ENCODE measurements around the gene EFCAB8.

EFCAB8 gene

DNA sequence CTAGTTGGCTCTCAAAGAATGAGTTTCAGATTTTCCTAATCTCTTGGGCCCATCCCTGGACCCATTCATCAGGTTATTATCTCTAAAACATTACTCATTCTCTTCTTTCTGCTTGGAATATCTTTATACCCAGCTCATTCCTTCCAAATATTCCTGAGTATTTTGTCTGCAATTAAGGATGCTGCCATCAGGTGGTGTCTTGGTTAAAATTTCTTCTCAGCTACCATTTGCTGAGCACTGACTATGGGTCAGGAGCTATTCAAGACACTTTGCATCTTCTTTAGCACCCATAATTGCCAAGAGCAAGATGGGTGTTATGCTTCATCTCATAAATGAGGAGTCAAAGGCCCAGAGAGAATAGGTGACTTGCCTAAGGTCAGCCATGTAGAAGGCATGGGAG lies 137.1 kb downstream of the EFCAB8 start:
- peaks cover 5% of the 10 kb centered on the region; the same call in 1 of the 2 replicates for H3K27me3 ChIP-seq (ENCODE audit: insufficient read depth, low read depth)
- H3K36me3 ChIP-seq (ENCODE audit: insufficient read depth), result no peaks in the 10 kb centered on the region
- TF ChIP-seq, protein P1, sequence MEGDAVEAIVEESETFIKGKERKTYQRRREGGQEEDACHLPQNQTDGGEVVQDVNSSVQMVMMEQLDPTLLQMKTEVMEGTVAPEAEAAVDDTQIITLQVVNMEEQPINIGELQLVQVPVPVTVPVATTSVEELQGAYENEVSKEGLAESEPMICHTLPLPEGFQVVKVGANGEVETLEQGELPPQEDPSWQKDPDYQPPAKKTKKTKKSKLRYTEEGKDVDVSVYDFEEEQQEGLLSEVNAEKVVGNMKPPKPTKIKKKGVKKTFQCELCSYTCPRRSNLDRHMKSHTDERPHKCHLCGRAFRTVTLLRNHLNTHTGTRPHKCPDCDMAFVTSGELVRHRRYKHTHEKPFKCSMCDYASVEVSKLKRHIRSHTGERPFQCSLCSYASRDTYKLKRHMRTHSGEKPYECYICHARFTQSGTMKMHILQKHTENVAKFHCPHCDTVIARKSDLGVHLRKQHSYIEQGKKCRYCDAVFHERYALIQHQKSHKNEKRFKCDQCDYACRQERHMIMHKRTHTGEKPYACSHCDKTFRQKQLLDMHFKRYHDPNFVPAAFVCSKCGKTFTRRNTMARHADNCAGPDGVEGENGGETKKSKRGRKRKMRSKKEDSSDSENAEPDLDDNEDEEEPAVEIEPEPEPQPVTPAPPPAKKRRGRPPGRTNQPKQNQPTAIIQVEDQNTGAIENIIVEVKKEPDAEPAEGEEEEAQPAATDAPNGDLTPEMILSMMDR (conservative IDR thresholded peaks at IDR 0.05; ENCODE audit: low read depth, low read length), result peak; percentile 31; the same call in 1 of the 2 replicates
- no peaks in the 10 kb centered on the region for H4K20me1 ChIP-seq (ENCODE audit: insufficient read depth)
- no peak overlapping the region for H2AFZ ChIP-seq (ENCODE audit: low read depth)
- no peaks in the 10 kb centered on the region for H3K4me1 ChIP-seq (ENCODE audit: low read depth, poor library complexity, severe bottlenecking)
- no peaks in the 10 kb centered on the region for H3K79me2 ChIP-seq (ENCODE audit: insufficient read depth, low read depth)
- no peak overlapping the region for H3K4me3 ChIP-seq (IDR thresholded peaks at IDR 0.05; ENCODE audit: insufficient read depth, low read depth, low read length)
- no peak overlapping the region for H3K4me2 ChIP-seq
- no peak overlapping the region for H3K27ac ChIP-seq
- H3K9ac ChIP-seq, result no peak overlapping the region

DNA sequence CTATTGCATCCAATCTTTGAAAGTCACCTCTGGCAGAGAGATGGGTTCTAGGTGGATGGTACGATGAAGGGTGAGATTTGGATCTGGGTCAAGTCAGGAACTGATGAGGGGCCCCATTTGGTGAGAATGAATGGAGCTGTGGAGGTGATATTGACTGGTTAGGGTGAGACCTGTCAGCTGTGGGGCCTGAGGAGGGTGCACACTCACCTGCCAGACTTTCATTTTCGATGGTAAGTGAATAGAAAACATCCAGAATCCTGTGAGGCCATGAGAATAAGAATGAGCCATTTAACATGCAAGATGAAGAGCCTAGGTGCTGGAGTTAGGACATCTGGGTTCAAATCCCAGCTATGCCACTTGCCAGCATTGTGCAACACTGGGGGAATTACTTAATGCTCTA lies 138.7 kb downstream of the EFCAB8 start:
- H3K79me2 ChIP-seq (ENCODE audit: insufficient read depth, low read depth), result no peaks in the 10 kb centered on the region
- H3K9ac ChIP-seq, result no peak overlapping the region
- peaks cover 5% of the 10 kb centered on the region; the same call in 1 of the 2 replicates for H3K27me3 ChIP-seq (ENCODE audit: insufficient read depth, low read depth)
- H3K4me3 ChIP-seq (IDR thresholded peaks at IDR 0.05; ENCODE audit: insufficient read depth, low read depth, low read length), result no peak overlapping the region
- H3K4me2 ChIP-seq, result no peak overlapping the region; the same call in 1 of the 2 replicates
- no peak overlapping the region for H3K27ac ChIP-seq
- TF ChIP-seq, protein P1 (conservative IDR thresholded peaks at IDR 0.05; ENCODE audit: low read depth, low read length), result no peak
- no peaks in the 10 kb centered on the region for H3K4me1 ChIP-seq (ENCODE audit: low read depth, poor library complexity, severe bottlenecking)
- no peak overlapping the region for H2AFZ ChIP-seq (ENCODE audit: low read depth)
- no peaks in the 10 kb centered on the region for H3K36me3 ChIP-seq (ENCODE audit: insufficient read depth)
- no peaks in the 10 kb centered on the region for H4K20me1 ChIP-seq (ENCODE audit: insufficient read depth)

DNA sequence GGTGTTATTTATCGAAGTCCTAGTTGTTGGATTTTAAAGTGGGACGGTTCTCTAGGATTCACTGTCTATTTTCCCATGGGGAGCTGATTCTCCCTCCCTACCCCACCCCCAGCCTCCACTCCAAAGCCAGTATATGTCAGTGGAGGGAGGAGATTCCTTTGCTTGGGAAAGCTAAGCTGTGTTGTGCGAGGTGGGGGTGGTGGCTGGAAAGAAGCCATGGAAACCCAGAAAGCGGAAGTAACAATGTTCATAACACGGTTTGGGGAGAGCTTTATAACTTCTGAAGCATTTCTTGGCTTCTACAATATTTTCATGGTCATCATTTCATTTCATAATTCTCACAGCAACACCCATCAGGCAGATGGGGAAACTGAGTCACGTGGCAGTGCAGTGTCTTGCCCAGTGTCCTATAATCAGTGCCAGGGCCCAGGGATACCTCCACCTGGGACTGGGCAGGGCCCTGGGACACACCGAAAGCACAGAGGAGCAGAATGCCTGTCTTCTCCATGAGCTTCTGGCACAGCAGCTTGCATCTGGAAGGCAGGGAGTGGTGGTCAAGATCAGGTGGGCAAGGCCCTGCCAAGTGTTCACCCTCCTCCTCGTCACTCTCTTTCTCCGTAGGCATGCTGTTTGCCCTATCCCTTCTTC lies 141.0 kb downstream of the EFCAB8 start:
- no peaks in the 10 kb centered on the region for H4K20me1 ChIP-seq (ENCODE audit: insufficient read depth)
- peaks cover 5% of the 10 kb centered on the region; the same call in 1 of the 2 replicates for H3K27me3 ChIP-seq (ENCODE audit: insufficient read depth, low read depth)
- H3K9ac ChIP-seq, result no peak overlapping the region
- TF ChIP-seq, protein P1 (conservative IDR thresholded peaks at IDR 0.05; ENCODE audit: low read depth, low read length), result no peak
- H3K4me3 ChIP-seq (IDR thresholded peaks at IDR 0.05; ENCODE audit: insufficient read depth, low read depth, low read length), result no peak overlapping the region
- no peak overlapping the region for H2AFZ ChIP-seq (ENCODE audit: low read depth)
- H3K4me2 ChIP-seq, result no peak overlapping the region
- no peaks in the 10 kb centered on the region for H3K36me3 ChIP-seq (ENCODE audit: insufficient read depth)
- H3K79me2 ChIP-seq (ENCODE audit: insufficient read depth, low read depth), result no peaks in the 10 kb centered on the region
- H3K4me1 ChIP-seq (ENCODE audit: low read depth, poor library complexity, severe bottlenecking), result no peaks in the 10 kb centered on the region
- no peak overlapping the region for H3K27ac ChIP-seq

DNA sequence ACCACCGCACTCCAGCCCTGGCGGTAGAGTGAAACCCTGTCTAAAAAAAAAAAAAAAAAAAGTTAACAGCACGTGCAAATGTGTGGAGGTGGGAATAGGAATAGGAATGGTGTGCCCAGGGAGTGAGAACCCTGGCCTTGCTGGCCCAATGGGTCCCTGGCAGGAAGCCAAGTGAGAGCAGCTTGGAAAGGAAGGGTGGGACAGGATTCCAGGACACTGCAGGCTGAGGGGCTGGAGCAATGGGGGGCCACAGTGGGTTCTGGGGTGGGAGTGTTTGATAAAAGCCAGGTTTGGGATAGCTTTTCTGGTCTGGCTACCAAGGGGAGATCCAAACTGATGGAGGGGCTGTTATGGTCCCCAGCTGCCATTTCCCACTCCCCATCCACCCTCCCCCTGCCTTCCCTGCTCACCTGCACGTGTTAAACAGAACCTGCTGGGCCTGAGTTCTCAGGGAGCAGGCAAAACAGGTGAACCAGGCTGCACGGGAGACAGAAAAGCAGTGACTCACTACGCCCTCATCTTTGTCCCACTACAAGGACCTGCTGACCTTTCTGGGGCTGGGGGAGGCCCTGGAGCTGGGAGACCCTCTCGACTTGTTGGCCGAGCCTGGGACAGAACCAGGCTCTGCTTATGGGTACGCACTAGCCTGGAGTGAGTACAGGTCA lies 142.2 kb downstream of the EFCAB8 start:
- no peak overlapping the region for H3K4me3 ChIP-seq (IDR thresholded peaks at IDR 0.05; ENCODE audit: insufficient read depth, low read depth, low read length)
- no peaks in the 10 kb centered on the region for H3K36me3 ChIP-seq (ENCODE audit: insufficient read depth)
- H2AFZ ChIP-seq (ENCODE audit: low read depth), result no peak overlapping the region
- no peak overlapping the region for H3K4me2 ChIP-seq
- TF ChIP-seq, protein P1 (conservative IDR thresholded peaks at IDR 0.05; ENCODE audit: low read depth, low read length), result no peak
- H4K20me1 ChIP-seq (ENCODE audit: insufficient read depth), result no peaks in the 10 kb centered on the region
- H3K27ac ChIP-seq, result no peak overlapping the region
- H3K79me2 ChIP-seq (ENCODE audit: insufficient read depth, low read depth), result no peaks in the 10 kb centered on the region
- peaks cover 5% of the 10 kb centered on the region; the same call in 1 of the 2 replicates for H3K27me3 ChIP-seq (ENCODE audit: insufficient read depth, low read depth)
- no peak overlapping the region for H3K9ac ChIP-seq
- no peaks in the 10 kb centered on the region for H3K4me1 ChIP-seq (ENCODE audit: low read depth, poor library complexity, severe bottlenecking)

Data from KMS-11 (cell line).